Astrocyte (in vitro differentiated cells and primary cell): ENCODE results near the gene NDUFB2. TPM values are rescaled to one million over a fixed set of nuclear protein-coding genes. Genes with fewer than 3 reads are reported as not detected.

Experiments
- DNase-seq: peaks from one replicate; pipeline ENCODE4 v3.0.0-alpha.2; 2010; ENCODE audit warnings: low read depth
- FAIRE-seq: peaks from 2 replicates; lab custom pipeline; 2011; peaks lifted over from hg19 to GRCh38; lab: Jason Lieb, UNC
- H2AFZ ChIP-seq: 2 replicates; pipeline ENCODE4 v1.6.0; 2012; ENCODE audit warnings: low read depth, low read length, inconsistent platforms
- H3K27ac ChIP-seq: 2 replicates; pipeline ENCODE4 v1.5.1; 2011; ENCODE audit warnings: low read depth, low read length, inconsistent platforms
- H3K27me3 ChIP-seq: 2 replicates; pipeline ENCODE4 v1.6.0; 2011; ENCODE audit warnings: low read length, inconsistent platforms; ENCODE audit not compliant: insufficient read depth
- H3K36me3 ChIP-seq: 2 replicates; pipeline ENCODE4 v1.5.1; 2011; ENCODE audit warnings: low read length, inconsistent platforms; ENCODE audit not compliant: insufficient read depth
- H3K4me1 ChIP-seq: 2 replicates; pipeline ENCODE4 v1.5.1; 2011; ENCODE audit warnings: low read length, inconsistent platforms; ENCODE audit not compliant: insufficient read depth
- H3K4me2 ChIP-seq: 2 replicates; pipeline ENCODE4 v1.6.0; 2012; ENCODE audit warnings: low read length, inconsistent platforms
- H3K4me3 ChIP-seq: 2 replicates; pipeline ENCODE4 v1.5.1; 2011; ENCODE audit warnings: low read depth, mild to moderate bottlenecking, low read length, inconsistent platforms; ENCODE audit not compliant: insufficient read depth
- H3K79me2 ChIP-seq: 2 replicates; pipeline ENCODE4 v1.6.0; 2012; ENCODE audit warnings: mild to moderate bottlenecking, low read length, inconsistent platforms; ENCODE audit not compliant: insufficient read depth
- H3K9ac ChIP-seq: 2 replicates; pipeline ENCODE4 v1.6.0; 2012; ENCODE audit warnings: mild to moderate bottlenecking, low read length, inconsistent platforms
- H3K9me3 ChIP-seq: 2 replicates; pipeline ENCODE4 v1.5.1; 2012; ENCODE audit warnings: low read depth, mild to moderate bottlenecking, low read length, inconsistent platforms; ENCODE audit not compliant: insufficient read depth
- H4K20me1 ChIP-seq: 2 replicates; pipeline ENCODE4 v1.6.0; 2012; ENCODE audit warnings: low read length, inconsistent platforms; ENCODE audit not compliant: insufficient read depth
- H3K27ac Mint-ChIP-seq: one replicate; pipeline ENCODE4 v1.8.0; 2021; ENCODE audit warnings: mild to moderate bottlenecking, mixed read lengths; ENCODE audit not compliant: unreplicated experiment
- H3K27me3 Mint-ChIP-seq: one replicate; pipeline ENCODE4 v1.8.0; 2021; ENCODE audit warnings: low read depth, mixed read lengths; ENCODE audit not compliant: unreplicated experiment
- H3K36me3 Mint-ChIP-seq: one replicate; pipeline ENCODE4 v1.8.0; 2021; ENCODE audit warnings: low read depth, mixed read lengths; ENCODE audit not compliant: unreplicated experiment
- H3K4me1 Mint-ChIP-seq: one replicate; pipeline ENCODE4 v1.8.0; 2021; ENCODE audit warnings: low read depth, mixed read lengths; ENCODE audit not compliant: unreplicated experiment
- H3K4me3 Mint-ChIP-seq: one replicate; pipeline ENCODE4 v1.8.0; 2021; ENCODE audit warnings: mild to moderate bottlenecking, moderate library complexity, mixed read lengths; ENCODE audit not compliant: unreplicated experiment
- H3K9me3 Mint-ChIP-seq: one replicate; pipeline ENCODE4 v1.8.0; 2021; ENCODE audit warnings: mild to moderate bottlenecking, mixed read lengths; ENCODE audit not compliant: unreplicated experiment
- EZH2 ChIP-seq: IDR thresholded peaks from 2 replicates; pipeline ENCODE4 v1.6.1; 2012; ENCODE audit warnings: mild to moderate bottlenecking, low read length, inconsistent platforms; ENCODE audit not compliant: insufficient read depth
- total RNA-seq: library from RNA; stranded (reverse); gene quantifications from 2 replicates; pipeline ENCODE4 v1.2.1, GENCODE V29; 2021
- TF ChIP-seq, protein P1 (sequence below): IDR thresholded peaks from 2 replicates; pipeline ENCODE4 v1.5.1; 2011; ENCODE audit warnings: low read depth, mild to moderate bottlenecking, inconsistent platforms, low read length, moderate library complexity; ENCODE audit not compliant: insufficient read depth

NDUFB2 gene
- total RNA-seq, 1 donor from 2014 or later: 254 TPM

DNA sequence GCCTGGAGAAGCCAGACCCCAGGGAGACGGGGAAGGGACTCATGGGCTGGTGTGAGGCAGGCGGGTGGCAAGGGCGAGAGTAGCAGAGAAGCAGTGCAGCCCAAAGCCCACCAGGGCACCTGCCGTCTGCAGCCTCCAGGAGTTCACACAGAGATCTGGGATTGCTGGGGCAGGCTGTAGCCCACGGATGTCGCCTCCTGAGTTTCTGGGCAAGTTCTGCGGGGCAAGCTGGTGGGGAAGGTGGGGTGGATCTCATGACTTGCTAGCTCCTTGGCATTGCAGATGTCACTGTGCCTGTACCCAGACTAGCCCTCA is 17.7 kb upstream of the NDUFB2 start:
- FAIRE-seq: no peak
- Histone ChIP-seq H3K4me2 (no peak overlapping the region), H2AFZ (no peak overlapping the region), H3K4me1 (peaks cover 1% of the 10 kb centered on the region), H3K27me3 (no peaks in the 10 kb centered on the region), H3K27ac (no peak overlapping the region), H3K9me3 (no peaks in the 10 kb centered on the region), H3K4me3 (no peak overlapping the region), H4K20me1 (no peaks in the 10 kb centered on the region), H3K9ac (no peak overlapping the region), H3K36me3 (no peaks in the 10 kb centered on the region), H3K79me2 (no peaks in the 10 kb centered on the region)
- Mint-ChIP-seq H3K4me1 (peaks cover 12% of the 10 kb centered on the region), H3K27me3 (peaks cover 2% of the 10 kb centered on the region), H3K27ac (no peak overlapping the region), H3K4me3 (no peak overlapping the region), H3K36me3 (peaks cover 25% of the 10 kb centered on the region), H3K9me3 (no peaks in the 10 kb centered on the region)
- no peak for DNase-seq
- no peak for TF ChIP-seq EZH2
- TF ChIP-seq, protein P1, sequence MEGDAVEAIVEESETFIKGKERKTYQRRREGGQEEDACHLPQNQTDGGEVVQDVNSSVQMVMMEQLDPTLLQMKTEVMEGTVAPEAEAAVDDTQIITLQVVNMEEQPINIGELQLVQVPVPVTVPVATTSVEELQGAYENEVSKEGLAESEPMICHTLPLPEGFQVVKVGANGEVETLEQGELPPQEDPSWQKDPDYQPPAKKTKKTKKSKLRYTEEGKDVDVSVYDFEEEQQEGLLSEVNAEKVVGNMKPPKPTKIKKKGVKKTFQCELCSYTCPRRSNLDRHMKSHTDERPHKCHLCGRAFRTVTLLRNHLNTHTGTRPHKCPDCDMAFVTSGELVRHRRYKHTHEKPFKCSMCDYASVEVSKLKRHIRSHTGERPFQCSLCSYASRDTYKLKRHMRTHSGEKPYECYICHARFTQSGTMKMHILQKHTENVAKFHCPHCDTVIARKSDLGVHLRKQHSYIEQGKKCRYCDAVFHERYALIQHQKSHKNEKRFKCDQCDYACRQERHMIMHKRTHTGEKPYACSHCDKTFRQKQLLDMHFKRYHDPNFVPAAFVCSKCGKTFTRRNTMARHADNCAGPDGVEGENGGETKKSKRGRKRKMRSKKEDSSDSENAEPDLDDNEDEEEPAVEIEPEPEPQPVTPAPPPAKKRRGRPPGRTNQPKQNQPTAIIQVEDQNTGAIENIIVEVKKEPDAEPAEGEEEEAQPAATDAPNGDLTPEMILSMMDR: no peak

DNA sequence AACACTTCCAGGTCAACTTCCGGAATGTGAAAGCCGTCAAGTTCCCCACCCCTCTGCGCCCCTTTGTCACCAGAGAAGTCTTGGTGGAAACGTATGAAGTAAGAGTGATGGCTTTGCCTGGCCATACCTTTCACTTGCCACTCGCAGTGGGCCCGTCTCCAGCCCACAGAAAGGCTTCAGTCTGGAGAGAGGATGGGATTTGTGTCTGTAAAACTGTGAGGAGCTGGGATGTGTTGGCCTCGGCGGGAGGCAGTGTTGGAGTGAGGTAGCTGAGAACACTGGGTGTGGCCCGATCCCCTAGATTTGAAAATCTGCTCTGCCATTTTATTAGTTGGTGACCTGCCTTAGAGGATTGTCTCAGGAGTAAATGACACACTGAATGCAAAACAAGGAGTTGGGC is 17.3 kb upstream of the NDUFB2 start:
- TF ChIP-seq, protein P1: no peak
- TF ChIP-seq EZH2: no peak
- H3K9me3 Mint-ChIP-seq: no peaks in the 10 kb centered on the region
- no peak overlapping the region for H3K4me2 ChIP-seq
- H3K9ac ChIP-seq: no peak overlapping the region
- no peak overlapping the region for H3K27ac Mint-ChIP-seq
- no peak for FAIRE-seq
- no peaks in the 10 kb centered on the region for H3K4me1 ChIP-seq
- H3K27ac ChIP-seq: no peak overlapping the region
- no peaks in the 10 kb centered on the region for H3K27me3 ChIP-seq
- no peaks in the 10 kb centered on the region for H3K79me2 ChIP-seq
- no peaks in the 10 kb centered on the region for H3K36me3 ChIP-seq
- no peaks in the 10 kb centered on the region for H3K9me3 ChIP-seq
- peaks cover 2% of the 10 kb centered on the region for H3K27me3 Mint-ChIP-seq
- H4K20me1 ChIP-seq: no peaks in the 10 kb centered on the region
- H2AFZ ChIP-seq: no peak overlapping the region
- H3K4me3 ChIP-seq: no peak overlapping the region
- no peak for DNase-seq
- no peak overlapping the region for H3K4me3 Mint-ChIP-seq
- H3K4me1 Mint-ChIP-seq: peaks cover 16% of the 10 kb centered on the region
- H3K36me3 Mint-ChIP-seq: peaks cover 25% of the 10 kb centered on the region

- Histone ChIP-seq H3K4me2 (no peak overlapping the region), H4K20me1 (no peaks in the 10 kb centered on the region), H3K4me3 (no peak overlapping the region), H3K9ac (no peak overlapping the region), H3K9me3 (no peaks in the 10 kb centered on the region), H2AFZ (no peak overlapping the region), H3K79me2 (no peaks in the 10 kb centered on the region), H3K27ac (no peak overlapping the region), H3K36me3 (no peaks in the 10 kb centered on the region), H3K4me1 (no peaks in the 10 kb centered on the region), H3K27me3 (no peaks in the 10 kb centered on the region)
- Mint-ChIP-seq H3K36me3 (peaks cover 31% of the 10 kb centered on the region), H3K27me3 (peaks cover 2% of the 10 kb centered on the region), H3K9me3 (no peaks in the 10 kb centered on the region), H3K4me1 (peaks cover 9% of the 10 kb centered on the region), H3K4me3 (no peak overlapping the region), H3K27ac (no peak overlapping the region)
- no peak for TF ChIP-seq EZH2
- DNase-seq (no peak), FAIRE-seq (no peak)
Measured at GRCh38 chr7:140680886-140681285, 15.6 kb upstream of the NDUFB2 start.
